ENCODE results near the gene COX15.

- TF ChIP-seq, protein P1, sequence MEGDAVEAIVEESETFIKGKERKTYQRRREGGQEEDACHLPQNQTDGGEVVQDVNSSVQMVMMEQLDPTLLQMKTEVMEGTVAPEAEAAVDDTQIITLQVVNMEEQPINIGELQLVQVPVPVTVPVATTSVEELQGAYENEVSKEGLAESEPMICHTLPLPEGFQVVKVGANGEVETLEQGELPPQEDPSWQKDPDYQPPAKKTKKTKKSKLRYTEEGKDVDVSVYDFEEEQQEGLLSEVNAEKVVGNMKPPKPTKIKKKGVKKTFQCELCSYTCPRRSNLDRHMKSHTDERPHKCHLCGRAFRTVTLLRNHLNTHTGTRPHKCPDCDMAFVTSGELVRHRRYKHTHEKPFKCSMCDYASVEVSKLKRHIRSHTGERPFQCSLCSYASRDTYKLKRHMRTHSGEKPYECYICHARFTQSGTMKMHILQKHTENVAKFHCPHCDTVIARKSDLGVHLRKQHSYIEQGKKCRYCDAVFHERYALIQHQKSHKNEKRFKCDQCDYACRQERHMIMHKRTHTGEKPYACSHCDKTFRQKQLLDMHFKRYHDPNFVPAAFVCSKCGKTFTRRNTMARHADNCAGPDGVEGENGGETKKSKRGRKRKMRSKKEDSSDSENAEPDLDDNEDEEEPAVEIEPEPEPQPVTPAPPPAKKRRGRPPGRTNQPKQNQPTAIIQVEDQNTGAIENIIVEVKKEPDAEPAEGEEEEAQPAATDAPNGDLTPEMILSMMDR (IDR thresholded peaks at IDR 0.05): no peak
- no peak for TF ChIP-seq EP300 (IDR thresholded peaks at IDR 0.05)
These were observed 43.9 kb upstream of the COX15 start for GRCh38 chr10:99775850-99776249.
